Osteoblast (primary cell): ENCODE measurements around the gene MARCHF10. TPM values are rescaled to one million over a fixed set of nuclear protein-coding genes. Genes with fewer than 3 reads are reported as not detected.
"Not testable (repeated sequence)": the region's sequence is repeated elsewhere in the genome, so short reads cannot be mapped to it uniquely, and the experiment has no call there.

ENCODE experiments used
- DNase-seq: peaks from one replicate; pipeline ENCODE4 v3.0.0; 2011; ENCODE audit warnings: low spot score, mixed read lengths; ENCODE audit not compliant: insufficient read length; ENCODE audit errors: missing footprints
- H2AFZ ChIP-seq: 2 replicates; pipeline ENCODE4 v1.6.0; 2011; ENCODE audit warnings: mild to moderate bottlenecking, low read length
- H3K27ac ChIP-seq: 2 replicates; pipeline ENCODE4 v1.5.1; 2011; ENCODE audit warnings: mild to moderate bottlenecking, low read depth, low read length, moderate library complexity
- H3K27me3 ChIP-seq: 2 replicates; pipeline ENCODE4 v1.6.0; 2012; ENCODE audit warnings: mild to moderate bottlenecking, control low read depth, inconsistent platforms, low read length, moderate library complexity; ENCODE audit not compliant: insufficient read depth
- H3K36me3 ChIP-seq: 2 replicates; pipeline ENCODE4 v1.5.1; 2011; ENCODE audit warnings: mild to moderate bottlenecking, low read length, control low read depth, moderate library complexity; ENCODE audit not compliant: insufficient read depth
- H3K4me1 ChIP-seq: 2 replicates; pipeline ENCODE4 v1.5.1; 2011; ENCODE audit warnings: mild to moderate bottlenecking, low read length, control low read depth, moderate library complexity; ENCODE audit not compliant: insufficient read depth
- H3K4me2 ChIP-seq: 2 replicates; pipeline ENCODE4 v1.6.0; 2011; ENCODE audit warnings: mild to moderate bottlenecking, low read length; ENCODE audit not compliant: insufficient read depth
- H3K4me3 ChIP-seq: fragments of 200-600 bp; sonication (generic); 3 replicates; pipeline ENCODE4 v1.5.1; 2012; ENCODE audit warnings: mild to moderate bottlenecking, low read length, inconsistent platforms; ENCODE audit not compliant: insufficient read depth
- H3K79me2 ChIP-seq: 2 replicates; pipeline ENCODE4 v1.6.0; 2012; ENCODE audit warnings: mild to moderate bottlenecking, low read length, control low read depth, inconsistent platforms; ENCODE audit not compliant: insufficient read depth
- H3K9me3 ChIP-seq: 2 replicates; pipeline ENCODE4 v1.5.1; 2011; ENCODE audit warnings: low read depth, low read length, control low read depth
- H4K20me1 ChIP-seq: 2 replicates; pipeline ENCODE4 v1.6.0; 2012; ENCODE audit warnings: mild to moderate bottlenecking, low read length, control low read depth; ENCODE audit not compliant: insufficient read depth
- total RNA-seq: library from RNA; depleted of rRNA; stranded (reverse); fragments of >200 nt; gene quantifications from 2 replicates; pipeline ENCODE4 v1.2.3, GENCODE V29; 2012
- TF ChIP-seq, protein P1 (sequence below): IDR thresholded peaks from 2 replicates; pipeline ENCODE4 v1.5.1; 2011; ENCODE audit warnings: mild to moderate bottlenecking, low read depth, low read length, moderate library complexity; ENCODE audit errors: extremely low read depth

MARCHF10 gene
- total RNA-seq, 1 donor = under 0.01 TPM

DNA sequence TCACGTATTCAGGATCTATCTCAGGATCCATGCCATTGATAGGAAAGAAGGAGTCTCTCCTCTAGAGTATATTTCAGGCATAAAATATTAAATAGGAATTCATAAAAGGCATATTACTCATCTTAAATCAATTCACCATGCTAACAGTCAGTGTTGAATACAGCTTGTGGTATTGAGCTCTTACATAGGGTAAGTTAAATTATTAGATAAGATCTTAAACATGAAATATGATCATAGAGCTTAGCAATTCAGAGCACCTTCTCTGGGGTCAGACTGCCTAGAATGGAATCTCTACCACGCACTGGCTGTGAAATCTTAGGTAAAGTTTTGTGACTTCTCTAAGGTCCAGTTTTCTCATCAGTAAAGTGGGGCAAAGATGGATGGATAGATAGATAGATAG is 20.7 kb downstream of the MARCHF10 start:
- Histone ChIP-seq H3K9me3 (no peaks in the 10 kb centered on the region), H3K79me2 (no peaks in the 10 kb centered on the region), H3K4me3 (no peak overlapping the region), H3K27me3 (no peaks in the 10 kb centered on the region), H3K4me2 (no peak overlapping the region), H4K20me1 (no peaks in the 10 kb centered on the region), H3K4me1 (peaks cover 27% of the 10 kb centered on the region), H3K27ac (peak overlapping the region; percentile 23), H3K36me3 (no peaks in the 10 kb centered on the region), H2AFZ (no peak overlapping the region)
- TF ChIP-seq, protein P1, sequence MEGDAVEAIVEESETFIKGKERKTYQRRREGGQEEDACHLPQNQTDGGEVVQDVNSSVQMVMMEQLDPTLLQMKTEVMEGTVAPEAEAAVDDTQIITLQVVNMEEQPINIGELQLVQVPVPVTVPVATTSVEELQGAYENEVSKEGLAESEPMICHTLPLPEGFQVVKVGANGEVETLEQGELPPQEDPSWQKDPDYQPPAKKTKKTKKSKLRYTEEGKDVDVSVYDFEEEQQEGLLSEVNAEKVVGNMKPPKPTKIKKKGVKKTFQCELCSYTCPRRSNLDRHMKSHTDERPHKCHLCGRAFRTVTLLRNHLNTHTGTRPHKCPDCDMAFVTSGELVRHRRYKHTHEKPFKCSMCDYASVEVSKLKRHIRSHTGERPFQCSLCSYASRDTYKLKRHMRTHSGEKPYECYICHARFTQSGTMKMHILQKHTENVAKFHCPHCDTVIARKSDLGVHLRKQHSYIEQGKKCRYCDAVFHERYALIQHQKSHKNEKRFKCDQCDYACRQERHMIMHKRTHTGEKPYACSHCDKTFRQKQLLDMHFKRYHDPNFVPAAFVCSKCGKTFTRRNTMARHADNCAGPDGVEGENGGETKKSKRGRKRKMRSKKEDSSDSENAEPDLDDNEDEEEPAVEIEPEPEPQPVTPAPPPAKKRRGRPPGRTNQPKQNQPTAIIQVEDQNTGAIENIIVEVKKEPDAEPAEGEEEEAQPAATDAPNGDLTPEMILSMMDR = no peak
- DNase-seq = no peak

GRCh38 chr17:62786646-62787045 is 21.5 kb downstream of the MARCHF10 start:
- Histone ChIP-seq H3K4me3 (no peak overlapping the region), H3K27ac (no peak overlapping the region), H3K27me3 (no peaks in the 10 kb centered on the region), H3K9me3 (no peaks in the 10 kb centered on the region), H2AFZ (no peak overlapping the region), H3K79me2 (no peaks in the 10 kb centered on the region), H3K4me1 (peaks cover 26% of the 10 kb centered on the region), H3K36me3 (no peaks in the 10 kb centered on the region), H3K4me2 (no peak overlapping the region), H4K20me1 (no peaks in the 10 kb centered on the region)
- DNase-seq = no peak
- TF ChIP-seq, protein P1 = no peak

- not testable (repeated sequence) for H3K27ac ChIP-seq, H3K9me3 ChIP-seq, H3K4me2 ChIP-seq, DNase-seq, H4K20me1 ChIP-seq, H3K36me3 ChIP-seq, H3K4me3 ChIP-seq, H2AFZ ChIP-seq, H3K27me3 ChIP-seq, H3K79me2 ChIP-seq
- peaks cover 26% of the 10 kb centered on the region for H3K4me1 ChIP-seq
Measured at GRCh38 chr17:62785983-62786382, 22.1 kb downstream of the MARCHF10 start.

- no peak overlapping the region for H2AFZ ChIP-seq
- peaks cover 35% of the 10 kb centered on the region for H3K4me1 ChIP-seq
- H4K20me1 ChIP-seq = no peaks in the 10 kb centered on the region
- no peaks in the 10 kb centered on the region for H3K27me3 ChIP-seq
- TF ChIP-seq, protein P1 = no peak
- no peaks in the 10 kb centered on the region for H3K9me3 ChIP-seq
- no peak for DNase-seq
- H3K4me2 ChIP-seq = no peak overlapping the region
- H3K79me2 ChIP-seq = no peaks in the 10 kb centered on the region
- no peak overlapping the region for H3K4me3 ChIP-seq
- no peak overlapping the region for H3K27ac ChIP-seq
- H3K36me3 ChIP-seq = no peaks in the 10 kb centered on the region
Measured at GRCh38 chr17:62782730-62783270, 25.3 kb downstream of the MARCHF10 start.
